22Rv1 (cell line): Measurements from ENCODE around the gene KCNH1.

Experiments used
- CTCF ChIP-seq: fragments of 450-650 bp; IDR thresholded peaks from 2 replicates; pipeline ENCODE4 v1.5.1; 2017; ENCODE audit warnings: mild to moderate bottlenecking
- ZFX ChIP-seq: fragments of 450-650 bp; IDR thresholded peaks from 2 replicates; pipeline ENCODE4 v1.6.1; 2017; ENCODE audit warnings: antibody characterized with exemption, borderline replicate concordance

GRCh38 chr1:210882414-210883221, 251.3 kb downstream of the KCNH1 start:
- no peak for TF ChIP-seq CTCF
- no peak for TF ChIP-seq ZFX
